ENCODE measurements around the gene SDK1. TPM values are rescaled to one million over a fixed set of nuclear protein-coding genes. Genes with fewer than 3 reads are reported as not detected.

SDK1 gene
- total RNA-seq, 1 donor from 2014 or later: 3.9 TPM

DNA sequence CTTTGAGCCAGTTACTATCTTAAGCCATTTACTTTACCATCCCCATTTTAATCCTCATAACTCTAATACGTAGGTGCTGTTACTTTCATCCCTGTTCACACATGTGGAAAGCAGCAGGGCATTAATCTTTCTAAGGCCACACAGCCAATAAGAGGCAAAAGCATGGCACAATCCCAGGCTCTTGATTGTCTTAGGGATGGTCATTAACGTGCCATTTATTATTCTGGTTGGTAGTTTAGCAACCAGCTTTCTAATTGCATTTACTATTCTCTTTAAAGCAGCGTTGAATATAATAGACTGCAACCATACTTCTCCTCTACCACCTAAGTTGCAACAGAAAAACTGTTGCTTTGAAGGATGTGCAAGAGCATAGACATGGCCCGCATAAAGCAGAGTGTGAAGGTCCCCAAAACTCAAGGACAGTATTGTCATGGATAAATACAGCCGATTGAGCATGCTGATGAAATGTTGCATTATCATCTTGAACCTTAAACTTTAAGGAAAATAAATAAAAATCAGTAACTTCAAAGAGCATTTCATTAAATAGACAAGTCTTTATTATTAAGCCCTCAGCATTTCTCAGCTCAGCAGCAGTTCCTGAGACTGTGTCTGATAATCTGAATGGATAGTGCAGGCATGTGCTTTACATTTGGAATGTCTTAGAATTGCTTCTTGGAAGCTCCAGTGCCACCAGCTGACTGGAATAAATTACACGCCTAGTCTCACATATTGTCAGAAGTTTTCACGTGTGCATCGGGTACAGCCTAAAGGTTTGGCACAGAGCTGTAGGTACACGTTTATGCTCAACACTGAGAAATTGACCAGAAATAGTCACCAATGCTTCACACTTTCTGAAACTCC lies 467.1 kb downstream of the SDK1 start:
- no peak overlapping the region for H3K4me3 ChIP-seq (ENCODE audit: low read depth, low read length)
- DNase-seq (ENCODE audit: low read depth): no peak

DNA sequence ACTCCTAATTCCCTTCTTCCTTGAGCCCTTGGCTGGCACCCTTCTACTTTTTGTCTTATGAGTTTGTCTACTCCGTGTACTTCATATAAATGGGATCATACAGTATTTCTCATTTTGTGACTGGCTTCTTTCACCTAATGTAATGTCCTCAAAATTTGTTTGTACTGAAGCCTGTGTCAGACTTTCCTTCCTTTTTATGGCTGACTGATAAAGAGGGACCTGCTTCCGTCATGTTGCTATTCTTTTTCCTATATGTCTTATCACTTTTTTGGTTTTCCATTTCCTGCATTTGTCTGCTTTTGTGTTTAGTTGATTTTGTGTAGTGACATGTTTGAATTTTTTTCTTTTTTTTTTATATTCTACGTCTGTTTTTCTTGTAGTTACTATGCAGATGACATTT lies 470.9 kb downstream of the SDK1 start:
- Histone ChIP-seq H3K27me3 (ENCODE audit: control insufficient read depth, insufficient read depth, low read length) (no peaks in the 10 kb centered on the region), H3K4me3 (ENCODE audit: low read depth, low read length) (no peak overlapping the region), H3K36me3 (ENCODE audit: control insufficient read depth, insufficient read depth, low read length) (no peaks in the 10 kb centered on the region)
- DNase-seq (ENCODE audit: low read depth): no peak
- TF ChIP-seq, protein P1, sequence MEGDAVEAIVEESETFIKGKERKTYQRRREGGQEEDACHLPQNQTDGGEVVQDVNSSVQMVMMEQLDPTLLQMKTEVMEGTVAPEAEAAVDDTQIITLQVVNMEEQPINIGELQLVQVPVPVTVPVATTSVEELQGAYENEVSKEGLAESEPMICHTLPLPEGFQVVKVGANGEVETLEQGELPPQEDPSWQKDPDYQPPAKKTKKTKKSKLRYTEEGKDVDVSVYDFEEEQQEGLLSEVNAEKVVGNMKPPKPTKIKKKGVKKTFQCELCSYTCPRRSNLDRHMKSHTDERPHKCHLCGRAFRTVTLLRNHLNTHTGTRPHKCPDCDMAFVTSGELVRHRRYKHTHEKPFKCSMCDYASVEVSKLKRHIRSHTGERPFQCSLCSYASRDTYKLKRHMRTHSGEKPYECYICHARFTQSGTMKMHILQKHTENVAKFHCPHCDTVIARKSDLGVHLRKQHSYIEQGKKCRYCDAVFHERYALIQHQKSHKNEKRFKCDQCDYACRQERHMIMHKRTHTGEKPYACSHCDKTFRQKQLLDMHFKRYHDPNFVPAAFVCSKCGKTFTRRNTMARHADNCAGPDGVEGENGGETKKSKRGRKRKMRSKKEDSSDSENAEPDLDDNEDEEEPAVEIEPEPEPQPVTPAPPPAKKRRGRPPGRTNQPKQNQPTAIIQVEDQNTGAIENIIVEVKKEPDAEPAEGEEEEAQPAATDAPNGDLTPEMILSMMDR (IDR thresholded peaks at IDR 0.05; ENCODE audit: insufficient read depth, low read length, poor library complexity, severe bottlenecking): no peak

More for the DNA sequence above, 467.1 kb downstream of the SDK1 start:
- TF ChIP-seq, protein P1 (IDR thresholded peaks at IDR 0.05; ENCODE audit: insufficient read depth, low read length, poor library complexity, severe bottlenecking): no peak
- H3K27me3 ChIP-seq (ENCODE audit: control insufficient read depth, insufficient read depth, low read length): no peaks in the 10 kb centered on the region
- no peaks in the 10 kb centered on the region for H3K36me3 ChIP-seq (ENCODE audit: control insufficient read depth, insufficient read depth, low read length)

DNA sequence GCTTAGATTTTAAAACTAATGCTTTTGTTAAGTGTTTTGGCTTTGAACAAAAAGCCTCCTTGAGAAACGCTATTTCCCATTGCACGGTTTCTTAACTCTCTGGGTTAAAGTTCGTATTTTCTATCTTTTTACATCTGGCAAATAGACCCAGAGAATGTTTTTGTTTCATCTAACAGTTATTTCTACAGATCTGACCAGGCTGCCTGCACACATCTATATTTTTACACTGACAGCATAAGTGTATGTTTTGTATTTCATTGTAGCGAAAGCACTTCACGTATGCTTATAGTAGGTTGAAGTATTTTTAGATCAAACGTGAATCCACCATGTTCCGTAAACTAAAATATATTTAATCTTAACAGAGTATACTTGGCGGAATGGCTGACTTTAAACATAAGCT lies 477.3 kb downstream of the SDK1 start:
- Histone ChIP-seq H3K36me3 (ENCODE audit: control insufficient read depth, insufficient read depth, low read length) (no peaks in the 10 kb centered on the region), H3K27me3 (ENCODE audit: control insufficient read depth, insufficient read depth, low read length) (no peaks in the 10 kb centered on the region), H3K4me3 (ENCODE audit: low read depth, low read length) (no peak overlapping the region)
- TF ChIP-seq, protein P1 (IDR thresholded peaks at IDR 0.05; ENCODE audit: insufficient read depth, low read length, poor library complexity, severe bottlenecking): no peak
- no peak for DNase-seq (ENCODE audit: low read depth)

DNA sequence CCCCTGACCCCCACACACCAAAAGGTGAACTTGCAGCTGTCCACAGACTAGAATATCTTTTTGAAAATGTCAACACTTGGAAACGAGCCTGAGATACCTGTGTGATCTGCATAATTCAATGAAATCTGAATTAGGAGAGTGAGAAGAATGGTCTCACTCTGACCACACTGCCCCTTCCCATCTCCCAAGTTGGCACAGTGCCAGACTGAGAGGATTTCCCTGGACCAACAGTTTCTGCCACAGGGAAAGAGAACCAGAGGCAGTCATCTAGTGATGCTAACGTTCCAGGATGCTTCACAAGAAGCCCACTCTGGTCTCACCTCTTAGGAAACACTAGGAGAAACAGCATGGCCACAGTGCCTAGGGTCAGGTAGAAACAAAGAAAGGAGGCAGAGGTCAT lies 479.0 kb downstream of the SDK1 start:
- TF ChIP-seq, protein P1 (IDR thresholded peaks at IDR 0.05; ENCODE audit: insufficient read depth, low read length, poor library complexity, severe bottlenecking): no peak
- Histone ChIP-seq H3K36me3 (ENCODE audit: control insufficient read depth, insufficient read depth, low read length) (no peaks in the 10 kb centered on the region), H3K27me3 (ENCODE audit: control insufficient read depth, insufficient read depth, low read length) (no peaks in the 10 kb centered on the region), H3K4me3 (ENCODE audit: low read depth, low read length) (no peak overlapping the region)
- no peak for DNase-seq (ENCODE audit: low read depth)

DNA sequence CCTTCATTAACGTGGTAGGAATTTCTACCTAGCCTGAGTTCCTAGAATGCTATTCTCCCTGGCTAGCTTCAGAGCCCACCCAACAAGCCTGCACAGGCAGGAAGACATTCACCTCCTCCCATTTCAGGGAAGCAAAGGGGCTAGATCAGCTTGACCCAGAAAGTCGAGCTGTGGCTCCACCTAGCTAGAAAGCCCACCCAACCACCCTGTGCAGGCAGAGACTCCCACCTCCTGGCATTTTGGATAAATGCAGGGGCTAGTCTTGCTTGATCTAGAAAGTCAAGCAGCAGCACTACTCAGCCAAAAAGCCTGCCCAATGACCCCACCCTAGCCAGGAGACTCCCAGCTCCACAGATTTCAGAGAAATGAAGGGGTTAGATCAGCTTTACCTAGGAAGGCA lies 479.5 kb downstream of the SDK1 start:
- TF ChIP-seq, protein P1 (IDR thresholded peaks at IDR 0.05; ENCODE audit: insufficient read depth, low read length, poor library complexity, severe bottlenecking): no peak
- no peaks in the 10 kb centered on the region for H3K36me3 ChIP-seq (ENCODE audit: control insufficient read depth, insufficient read depth, low read length)
- no peak for DNase-seq (ENCODE audit: low read depth)
- H3K4me3 ChIP-seq (ENCODE audit: low read depth, low read length): no peak overlapping the region
- H3K27me3 ChIP-seq (ENCODE audit: control insufficient read depth, insufficient read depth, low read length): no peaks in the 10 kb centered on the region

DNA sequence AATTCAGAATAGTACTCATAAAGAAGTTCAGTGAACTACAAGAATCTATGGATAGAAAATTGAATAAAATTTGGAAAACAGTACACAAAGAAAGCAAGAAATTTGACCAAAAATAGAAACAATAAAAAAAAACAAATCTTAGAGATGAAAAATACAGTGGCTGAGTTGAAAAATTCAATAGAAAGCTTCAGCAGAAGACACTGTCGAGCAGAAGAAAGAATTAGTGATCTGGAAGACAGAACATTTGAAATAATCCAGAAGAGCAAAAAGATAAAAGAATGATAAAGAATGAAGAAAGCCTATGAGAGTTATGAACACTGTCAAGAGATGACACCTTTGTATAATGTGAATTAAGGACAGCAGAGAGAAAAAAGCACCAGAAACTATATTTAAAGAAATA lies 480.6 kb downstream of the SDK1 start:
- no peaks in the 10 kb centered on the region for H3K36me3 ChIP-seq (ENCODE audit: control insufficient read depth, insufficient read depth, low read length)
- DNase-seq (ENCODE audit: low read depth): no peak
- TF ChIP-seq, protein P1 (IDR thresholded peaks at IDR 0.05; ENCODE audit: insufficient read depth, low read length, poor library complexity, severe bottlenecking): no peak
- H3K4me3 ChIP-seq (ENCODE audit: low read depth, low read length): no peak overlapping the region
- no peaks in the 10 kb centered on the region for H3K27me3 ChIP-seq (ENCODE audit: control insufficient read depth, insufficient read depth, low read length)

Data from kidney epithelial cell (primary cell).